OCI-LY7 (cell line): ENCODE data around the gene SYNGR2. TPM values are rescaled to one million over a fixed set of nuclear protein-coding genes. Genes with fewer than 3 reads are reported as not detected.

Experiments
- BruUV-seq: library from RNA; stranded (reverse); fragments of 400-500 nt; replicated peaks from 2 replicates; lab custom pipeline; 2021; lab: Mats Ljungman, UMichigan
- CTCF ChIA-PET: fragments of 300-600 bp; sonication (Branson Sonifier 250); formaldehyde crosslinking; loops from one replicate; lab custom pipeline; 2022; ENCODE audit warnings: antibody characterized with exemption; ENCODE audit not compliant: unreplicated experiment; lab: Charles Lee
- POLR2A ChIA-PET: fragments of 300-600 bp; sonication (Branson Sonifier 250); formaldehyde crosslinking; loops from one replicate; lab custom pipeline; 2022; ENCODE audit warnings: antibody characterized with exemption; lab: Charles Lee
- DNase-seq: peaks from one replicate; pipeline ENCODE4 v3.0.0-alpha.2; 2015; ENCODE audit warnings: low spot score
- H2AFZ ChIP-seq: fragments of 200-600 bp; sonication (generic), shearing (Covaris generic); 2 replicates; pipeline ENCODE4 v1.6.1; 2014; ENCODE audit warnings: mild to moderate bottlenecking, antibody characterized with exemption, low read length, moderate library complexity
- H3K27ac ChIP-seq: fragments of 200-600 bp; sonication (generic); 2 replicates; pipeline ENCODE4 v1.5.1; 2014; ENCODE audit warnings: mixed run types, low read depth, mild to moderate bottlenecking, moderate library complexity, low read length, inconsistent platforms; ENCODE audit not compliant: poor library complexity, severe bottlenecking
- H3K36me3 ChIP-seq: fragments of 200-600 bp; sonication (generic); 2 replicates; pipeline ENCODE4 v1.6.1; 2014; ENCODE audit warnings: mild to moderate bottlenecking, antibody characterized with exemption, low read length, moderate library complexity, mixed read lengths; ENCODE audit not compliant: insufficient read depth
- H3K4me1 ChIP-seq: fragments of 200-600 bp; sonication (generic); 2 replicates; pipeline ENCODE4 v1.5.1; 2014; ENCODE audit warnings: mild to moderate bottlenecking, low read length; ENCODE audit not compliant: insufficient read depth, poor library complexity, severe bottlenecking
- H3K4me2 ChIP-seq: fragments of 200-600 bp; sonication (generic); 2 replicates; pipeline ENCODE4 v1.6.1; 2014; ENCODE audit warnings: mild to moderate bottlenecking, low read length
- H3K4me3 ChIP-seq: fragments of 200-600 bp; sonication (generic); 2 replicates; pipeline ENCODE4 v1.5.1; 2014; ENCODE audit warnings: mild to moderate bottlenecking, low read depth, low read length; ENCODE audit not compliant: poor library complexity, severe bottlenecking
- H3K79me2 ChIP-seq: fragments of 200-600 bp; sonication (generic); 2 replicates; pipeline ENCODE4 v1.6.1; 2016; ENCODE audit warnings: low read depth, mild to moderate bottlenecking, low read length, moderate library complexity, mixed read lengths; ENCODE audit not compliant: insufficient read depth
- H3K9me2 ChIP-seq: fragments of 200-600 bp; sonication (generic); 2 replicates; pipeline ENCODE4 v1.6.1; 2016; ENCODE audit warnings: mild to moderate bottlenecking, low read length, mixed read lengths; ENCODE audit not compliant: insufficient read depth
- H3K9me3 ChIP-seq: fragments of 200-600 bp; sonication (generic); 2 replicates; pipeline ENCODE4 v1.6.1; 2014; ENCODE audit warnings: mild to moderate bottlenecking, mixed run types, low read length, mixed read lengths
- H4K20me1 ChIP-seq: fragments of 200-600 bp; sonication (generic); 2 replicates; pipeline ENCODE4 v1.6.1; 2014; ENCODE audit warnings: mild to moderate bottlenecking, antibody characterized with exemption, low read length, moderate library complexity, mixed read lengths; ENCODE audit not compliant: insufficient read depth
- EZH2phosphoT487 ChIP-seq: fragments of 200-600 bp; sonication (generic); IDR thresholded peaks from 2 replicates; pipeline ENCODE4 v1.6.1; 2018; ENCODE audit warnings: low read depth, borderline replicate concordance, mild to moderate bottlenecking, mixed run types, antibody characterized with exemption, low read length, moderate library complexity, mixed read lengths
- intact Hi-C: fragments of 100-400 bp; cut with micrococcal nuclease; formaldehyde crosslinking; loops from one replicate; pipeline ENCODE4 v1.10.0; 2022; ENCODE audit not compliant: unreplicated experiment
- total RNA-seq, 2 experiments: library from RNA; depleted of rRNA in 1 of 2; stranded (reverse); fragments of >200 nt in 1 of 2; shearing (Covaris generic) in 1 of 2; gene quantifications; 2 replicates each; pipeline ENCODE4 v1.2.3, GENCODE V29; 2014 to 2022
- TF ChIP-seq, protein P1 (sequence below): fragments of 200-600 bp; sonication (generic); conservative IDR thresholded peaks from 2 replicates; pipeline ENCODE4 v1.5.1; 2014; ENCODE audit warnings: mild to moderate bottlenecking, antibody characterized with exemption, low read length, moderate library complexity, mixed read lengths

SYNGR2 gene
- total RNA-seq, 2 experiments from 2014 or later = 35.4 to 44.9 TPM

DNA sequence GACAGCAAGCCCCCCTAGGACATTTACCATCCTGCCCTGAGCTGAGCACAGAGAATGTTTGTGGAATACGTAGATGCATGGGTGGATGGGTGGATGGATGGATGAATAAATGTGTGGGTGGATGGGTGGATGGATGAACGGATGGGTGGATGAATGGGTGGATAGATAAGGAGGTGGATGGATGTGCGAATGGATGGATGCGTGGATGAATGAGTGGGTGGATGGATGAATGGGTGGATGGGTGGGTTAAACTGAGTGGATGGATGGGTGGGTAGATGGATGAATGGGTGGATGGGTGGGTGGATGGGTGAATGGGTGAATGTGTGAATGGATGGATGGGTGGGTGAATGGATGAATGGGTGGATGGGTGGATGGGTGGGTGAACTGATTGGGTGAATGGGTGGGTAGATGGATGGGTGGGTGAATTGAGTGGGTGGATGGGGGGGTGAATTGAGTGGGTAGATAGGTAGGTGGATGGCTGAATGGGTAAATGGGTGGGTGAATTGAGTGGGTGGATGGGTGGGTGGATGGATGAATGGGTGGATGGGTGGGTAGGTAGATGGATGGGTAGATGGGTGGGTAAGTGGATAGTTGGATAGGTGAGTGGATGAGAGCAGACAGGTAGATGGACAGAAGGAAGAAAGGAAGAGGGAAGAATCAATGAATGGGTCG is 45.0 kb upstream of the SYNGR2 start:
- no peak overlapping the region for H3K27ac ChIP-seq
- intact Hi-C loops = no loop called here
- BruUV-seq = no TSS peak
- no peak overlapping the region for H3K4me2 ChIP-seq
- peaks cover 7% of the 10 kb centered on the region; the same call in 1 of the 2 replicates for H3K79me2 ChIP-seq
- H4K20me1 ChIP-seq = no peaks in the 10 kb centered on the region
- POLR2A ChIA-PET = interaction anchor here (0.5 to 1.0 kb wide), 3 partner anchors 17 to 165 kb away, joined by 3 to 5 read pairs (median 3); partner anchors contain the start of gene TNRC6C
- no peaks in the 10 kb centered on the region for H3K9me2 ChIP-seq
- CTCF ChIA-PET = interaction anchor here (0.5 kb wide), 2 partner anchors 11 to 14 kb away, joined by 3 read pairs; no protein-coding TSS in a partner anchor
- no peak for DNase-seq
- H2AFZ ChIP-seq = no peak overlapping the region
- H3K36me3 ChIP-seq = peaks cover 51% of the 10 kb centered on the region
- H3K9me3 ChIP-seq = no peaks in the 10 kb centered on the region
- no peak overlapping the region for H3K4me3 ChIP-seq
- peaks cover 61% of the 10 kb centered on the region for H3K4me1 ChIP-seq
- TF ChIP-seq EZH2phosphoT487 = no peak
- TF ChIP-seq, protein P1, sequence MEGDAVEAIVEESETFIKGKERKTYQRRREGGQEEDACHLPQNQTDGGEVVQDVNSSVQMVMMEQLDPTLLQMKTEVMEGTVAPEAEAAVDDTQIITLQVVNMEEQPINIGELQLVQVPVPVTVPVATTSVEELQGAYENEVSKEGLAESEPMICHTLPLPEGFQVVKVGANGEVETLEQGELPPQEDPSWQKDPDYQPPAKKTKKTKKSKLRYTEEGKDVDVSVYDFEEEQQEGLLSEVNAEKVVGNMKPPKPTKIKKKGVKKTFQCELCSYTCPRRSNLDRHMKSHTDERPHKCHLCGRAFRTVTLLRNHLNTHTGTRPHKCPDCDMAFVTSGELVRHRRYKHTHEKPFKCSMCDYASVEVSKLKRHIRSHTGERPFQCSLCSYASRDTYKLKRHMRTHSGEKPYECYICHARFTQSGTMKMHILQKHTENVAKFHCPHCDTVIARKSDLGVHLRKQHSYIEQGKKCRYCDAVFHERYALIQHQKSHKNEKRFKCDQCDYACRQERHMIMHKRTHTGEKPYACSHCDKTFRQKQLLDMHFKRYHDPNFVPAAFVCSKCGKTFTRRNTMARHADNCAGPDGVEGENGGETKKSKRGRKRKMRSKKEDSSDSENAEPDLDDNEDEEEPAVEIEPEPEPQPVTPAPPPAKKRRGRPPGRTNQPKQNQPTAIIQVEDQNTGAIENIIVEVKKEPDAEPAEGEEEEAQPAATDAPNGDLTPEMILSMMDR = no peak

DNA sequence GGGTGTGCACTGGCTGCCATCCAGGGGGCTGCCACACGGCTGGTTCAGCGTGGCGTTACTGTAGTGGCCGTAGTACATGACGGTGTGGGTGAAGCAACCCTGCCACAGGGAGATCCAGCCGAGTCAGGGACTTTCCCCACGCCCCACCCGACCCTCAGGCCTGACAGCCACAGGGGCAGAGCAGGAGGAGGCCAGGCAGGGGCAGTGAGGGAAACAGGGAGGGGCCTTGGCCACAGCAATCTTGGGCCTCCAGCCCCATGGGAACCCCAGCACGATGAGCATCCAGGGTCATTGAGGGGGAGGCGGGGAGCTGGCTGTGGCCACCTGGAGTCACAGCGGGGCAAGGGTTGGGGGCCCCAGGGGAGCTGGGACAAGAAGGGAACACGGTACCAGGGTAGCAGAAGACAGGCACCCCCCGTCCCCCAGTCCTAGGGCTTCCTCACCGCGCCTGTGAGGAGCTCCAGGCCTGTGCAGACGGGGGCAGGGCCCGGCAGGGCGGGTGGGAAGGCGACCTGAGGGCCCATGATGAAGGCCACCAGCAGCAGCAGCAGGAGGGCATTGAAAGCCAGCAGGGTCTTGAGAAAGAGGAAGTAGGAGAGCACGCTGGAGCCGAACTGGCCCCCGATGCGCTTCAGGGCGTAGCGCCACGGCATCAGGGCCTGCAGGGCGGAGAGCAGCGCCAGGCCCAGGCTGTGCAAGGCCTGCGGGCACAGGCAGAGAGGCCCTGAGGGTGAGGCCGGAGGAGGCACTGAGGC is 44.1 kb upstream of the SYNGR2 start:
- H3K9me2 ChIP-seq = no peaks in the 10 kb centered on the region
- DNase-seq = peak; percentile 94
- CTCF ChIA-PET = interaction anchor here (1.2 kb wide), 1 partner anchor 62 kb away, joined by 5 read pairs; no protein-coding TSS in a partner anchor
- intact Hi-C loops = loop anchor here (2.0 kb wide), 1 partner anchor 63 kb away; the partner anchor contains the start of genes AFMID and TK1
- H4K20me1 ChIP-seq = no peaks in the 10 kb centered on the region
- H3K4me1 ChIP-seq = peaks cover 67% of the 10 kb centered on the region
- POLR2A ChIA-PET = interaction anchor here (0.6 to 1.6 kb wide), 6 partner anchors 16 to 166 kb away, joined by 3 to 5 read pairs (median 4); partner anchors contain the start of gene TNRC6C
- peak overlapping the region; percentile 81 for H3K4me3 ChIP-seq
- peak overlapping the region; percentile 91 for H3K27ac ChIP-seq
- peak overlapping the region; percentile 17; the same call in 1 of the 2 replicates for H2AFZ ChIP-seq
- H3K9me3 ChIP-seq = no peaks in the 10 kb centered on the region
- TF ChIP-seq, protein P1 = no peak
- H3K36me3 ChIP-seq = peaks cover 43% of the 10 kb centered on the region
- peak overlapping the region; percentile 96 for H3K4me2 ChIP-seq
- no TSS peak for BruUV-seq
- H3K79me2 ChIP-seq = peaks cover 7% of the 10 kb centered on the region; the same call in 1 of the 2 replicates
